ENCODE data around the gene SNCAIP.

SNCAIP gene

GRCh38 chr5:122429545-122430318, 117.7 kb downstream of the SNCAIP start:
- DNase-seq = no peak

DNA sequence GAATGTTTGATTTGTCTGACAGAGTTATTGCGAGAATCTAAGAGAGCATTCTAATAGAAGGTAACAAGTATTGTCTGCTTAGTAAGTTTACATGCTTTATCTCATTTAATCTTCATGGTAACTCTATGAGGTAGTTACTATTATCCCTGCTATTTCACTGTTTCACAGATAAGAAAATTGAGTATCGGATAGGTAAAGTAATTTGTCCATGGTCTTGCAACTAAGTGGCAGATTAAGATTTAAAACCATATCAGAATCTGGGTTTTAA, 118.2 kb downstream of the SNCAIP start:
- no peak for DNase-seq

- no peak for DNase-seq
These were observed 119.3 kb downstream of the SNCAIP start for GRCh38 chr5:122431298-122431697.

GRCh38 chr5:122434205-122434970, 122.4 kb downstream of the SNCAIP start:
- no peak for DNase-seq

GRCh38 chr5:122435234-122435633, 123.2 kb downstream of the SNCAIP start:
- DNase-seq = no peak

- no peak for DNase-seq
These were observed 123.7 kb downstream of the SNCAIP start for GRCh38 chr5:122435761-122436160.

GRCh38 chr5:122436615-122437014, 124.6 kb downstream of the SNCAIP start:
- no peak for DNase-seq

- no peak for DNase-seq
These were observed 127.6 kb downstream of the SNCAIP start for GRCh38 chr5:122439645-122440044.

DNA sequence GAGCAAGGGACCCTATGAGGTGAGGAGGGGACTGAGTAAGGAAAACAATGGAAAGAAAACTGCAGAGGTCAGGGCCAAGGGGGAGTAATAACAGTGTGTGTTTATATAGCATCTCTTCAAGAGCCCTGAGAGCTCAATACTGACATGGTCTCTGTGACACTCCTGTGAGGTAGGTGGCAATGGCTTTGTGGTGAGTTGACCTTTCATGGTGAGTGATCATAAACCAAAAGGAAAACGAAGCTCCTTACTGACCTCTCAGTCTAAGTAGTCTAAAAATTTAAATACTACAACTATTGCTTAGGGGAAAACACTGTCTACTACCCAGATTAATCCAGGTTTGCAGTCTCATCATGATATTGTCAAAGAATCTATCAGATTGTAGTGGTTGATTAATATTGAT, 130.9 kb downstream of the SNCAIP start:
- no peak for DNase-seq

DNA sequence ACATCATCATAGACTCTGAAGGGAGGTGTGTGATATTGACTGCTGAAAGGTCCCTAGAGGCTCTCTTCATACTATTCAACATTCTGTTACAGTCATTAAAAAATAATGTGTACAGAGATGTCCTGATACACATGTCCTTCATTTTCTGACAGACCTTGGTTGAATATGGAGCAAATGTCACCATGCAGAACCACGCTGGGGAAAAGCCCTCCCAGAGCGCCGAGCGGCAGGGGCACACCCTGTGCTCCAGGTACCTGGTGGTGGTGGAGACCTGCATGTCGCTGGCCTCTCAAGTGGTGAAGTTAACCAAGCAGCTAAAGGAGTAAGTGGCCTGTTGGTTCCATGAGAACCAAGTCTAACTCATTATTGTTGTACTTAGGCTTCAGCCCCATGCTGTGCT, 132.4 kb downstream of the SNCAIP start:
- DNase-seq = no peak

- DNase-seq = no peak
These were observed 133.0 kb downstream of the SNCAIP start for GRCh38 chr5:122445070-122445469.

GRCh38 chr5:122447072-122447471, 135.0 kb downstream of the SNCAIP start:
- no peak for DNase-seq

DNA sequence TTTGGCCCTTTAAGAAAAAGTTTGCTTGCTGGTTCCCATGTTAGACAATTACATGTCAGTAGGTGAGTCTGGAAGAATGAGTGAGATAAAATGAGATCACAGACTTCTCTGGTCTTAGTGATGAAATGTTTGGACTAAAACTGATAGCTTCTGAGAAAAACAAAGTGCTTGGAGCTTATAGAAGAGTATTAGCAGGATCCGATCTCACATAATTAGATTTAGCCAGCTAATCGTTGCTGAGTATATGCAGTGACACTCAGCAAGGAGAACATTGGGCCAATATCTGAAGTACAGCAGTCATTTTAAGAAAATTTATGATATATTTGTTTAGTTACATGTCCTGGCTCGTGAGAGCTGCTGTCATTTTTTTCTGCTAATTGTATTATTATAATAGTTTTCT, 135.8 kb downstream of the SNCAIP start:
- DNase-seq = no peak

- DNase-seq = no peak
These were observed 142.5 kb downstream of the SNCAIP start for GRCh38 chr5:122454541-122454940.

DNA sequence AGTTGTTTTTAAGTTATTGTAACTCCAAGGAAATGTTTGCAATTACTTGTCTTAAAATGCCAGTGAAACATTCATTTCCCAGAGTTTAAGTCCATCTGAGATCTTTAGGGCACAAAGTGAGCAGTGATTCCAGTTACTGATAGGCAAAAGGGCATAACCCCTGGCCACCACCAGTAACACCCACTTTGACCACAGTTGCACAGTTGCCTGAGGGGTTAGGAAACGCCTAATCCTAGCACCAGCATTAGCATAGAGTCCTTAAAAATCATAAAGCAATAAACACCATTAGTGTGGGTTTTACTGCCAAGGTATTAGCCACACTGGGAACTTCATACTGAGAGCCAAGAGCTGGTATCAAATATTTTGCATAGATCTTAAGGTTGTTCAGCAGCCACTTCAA, 143.9 kb downstream of the SNCAIP start:
- no peak for DNase-seq

DNA sequence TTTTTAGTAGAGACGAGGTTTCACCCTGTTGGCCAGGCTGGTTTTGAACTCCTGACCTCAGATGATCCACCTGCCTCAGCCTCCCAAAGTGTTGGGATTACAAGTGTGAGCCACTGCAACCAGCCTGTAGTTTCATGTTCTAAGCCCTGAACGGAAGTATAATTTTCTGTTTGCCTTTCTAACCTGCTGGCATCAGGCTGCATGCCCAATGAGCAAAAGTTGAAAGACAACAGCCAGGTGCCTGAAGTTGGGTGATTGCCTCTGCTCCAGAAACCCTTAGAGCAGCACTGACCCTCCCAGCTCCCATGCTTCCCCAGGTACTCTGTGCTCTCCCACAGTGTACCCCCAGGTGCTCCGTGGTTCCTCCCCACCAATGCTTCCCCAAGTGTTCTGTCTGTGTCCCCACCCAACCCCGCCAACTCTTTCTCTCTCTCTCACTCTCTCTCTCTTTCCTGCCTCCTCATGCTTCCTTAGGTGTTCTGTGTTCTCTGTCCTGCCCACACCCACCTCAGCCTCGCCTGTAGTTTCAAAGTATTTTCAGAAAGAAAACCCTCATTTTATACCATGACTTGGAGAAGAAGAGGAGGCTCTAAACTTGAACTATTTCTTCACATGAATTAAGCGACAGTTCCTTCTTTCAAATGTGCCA, 145.3 kb downstream of the SNCAIP start:
- DNase-seq = no peak

- DNase-seq = no peak
These were observed 146.3 kb downstream of the SNCAIP start for GRCh38 chr5:122458278-122458872.

DNA sequence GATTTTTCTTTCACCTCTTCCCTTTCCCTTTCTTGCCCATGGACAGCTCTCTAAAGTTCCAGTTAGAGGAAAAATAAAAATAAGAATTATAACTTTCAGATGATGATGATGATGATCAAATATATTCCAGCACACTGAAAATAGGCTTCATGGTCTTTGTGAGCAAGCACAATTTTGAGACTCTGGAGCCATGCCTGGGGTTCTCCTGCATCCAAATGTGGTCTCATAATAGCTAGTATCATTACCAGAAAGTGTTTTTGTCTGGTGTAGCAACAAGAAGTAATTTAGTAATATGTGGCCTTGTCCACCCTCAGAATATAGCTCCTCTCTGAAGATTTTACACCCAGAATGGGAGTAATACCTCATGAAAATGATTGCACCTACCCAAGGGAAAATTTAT, 150.4 kb downstream of the SNCAIP start:
- DNase-seq = no peak

GRCh38 chr5:122463221-122463620, 151.2 kb downstream of the SNCAIP start:
- no peak for DNase-seq

DNA sequence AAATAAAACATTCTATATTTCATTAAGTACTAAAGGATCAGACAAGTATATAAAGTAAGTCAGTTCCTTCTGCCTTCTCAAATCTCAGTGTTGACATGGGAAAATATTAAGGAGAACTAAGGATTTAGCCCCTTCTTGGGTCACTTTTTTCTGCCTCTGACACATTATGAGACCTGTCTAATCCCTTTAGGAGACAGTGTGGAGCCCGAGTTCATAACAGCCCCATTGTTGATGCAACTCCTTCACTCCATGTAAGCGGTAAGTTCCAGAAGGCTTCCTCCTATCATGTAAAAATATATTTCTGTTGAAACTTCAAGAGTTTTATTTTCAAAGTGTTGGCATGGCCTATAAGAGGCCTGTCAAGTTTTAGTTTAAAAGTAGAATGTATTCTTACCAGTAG, 152.2 kb downstream of the SNCAIP start:
- no peak for DNase-seq

GRCh38 chr5:122465031-122465577, 153.1 kb downstream of the SNCAIP start:
- DNase-seq = no peak

DNA sequence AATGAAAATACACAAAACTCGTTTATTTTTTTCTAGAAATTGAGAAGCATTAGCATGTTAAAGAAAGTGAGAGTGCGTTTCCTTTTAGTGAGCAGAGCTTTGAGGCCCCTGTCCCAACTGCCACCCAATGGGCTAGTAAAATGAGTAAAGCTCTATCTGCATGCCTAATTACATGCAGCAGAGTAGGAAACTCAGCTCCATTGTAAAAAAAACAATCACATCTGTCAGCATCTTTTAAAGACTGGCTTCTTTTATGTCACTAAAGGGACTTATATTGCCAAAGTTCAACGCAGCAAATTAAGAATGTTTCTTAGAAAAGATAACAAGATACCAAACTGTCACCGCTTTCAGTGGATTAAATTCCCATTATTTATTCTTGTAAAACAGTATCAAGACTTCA, 154.0 kb downstream of the SNCAIP start:
- no peak for DNase-seq

- no peak for DNase-seq
These were observed 156.5 kb downstream of the SNCAIP start for GRCh38 chr5:122468351-122469116.

All from T-helper 1 cell (primary cell).